Endothelial cell (in vitro differentiated cells): ENCODE results near the gene RNF126. TPM values are rescaled to one million over a fixed set of nuclear protein-coding genes. Genes with fewer than 3 reads are reported as not detected.

Experiments
- DNase-seq: peaks from one replicate; pipeline ENCODE4 v3.0.0; 2021; ENCODE audit warnings: low spot score
- H3K27ac Mint-ChIP-seq: one replicate; pipeline ENCODE4 v1.8.0; 2021; ENCODE audit warnings: mixed read lengths, inconsistent platforms; ENCODE audit not compliant: unreplicated experiment
- H3K27me3 Mint-ChIP-seq: one replicate; pipeline ENCODE4 v1.8.0; 2021; ENCODE audit warnings: mild to moderate bottlenecking, moderate library complexity, mixed read lengths, inconsistent platforms; ENCODE audit not compliant: unreplicated experiment
- H3K36me3 Mint-ChIP-seq: one replicate; pipeline ENCODE4 v1.8.0; 2021; ENCODE audit warnings: mild to moderate bottlenecking, low read depth, mixed read lengths, inconsistent platforms; ENCODE audit not compliant: unreplicated experiment
- H3K4me1 Mint-ChIP-seq: one replicate; pipeline ENCODE4 v1.8.0; 2021; ENCODE audit warnings: mild to moderate bottlenecking, mixed read lengths, inconsistent platforms; ENCODE audit not compliant: unreplicated experiment
- H3K4me3 Mint-ChIP-seq: one replicate; pipeline ENCODE4 v1.8.0; 2021; ENCODE audit warnings: mild to moderate bottlenecking, mixed read lengths, inconsistent platforms; ENCODE audit not compliant: unreplicated experiment
- H3K9me3 Mint-ChIP-seq: one replicate; pipeline ENCODE4 v1.8.0; 2021; ENCODE audit warnings: mixed read lengths, inconsistent platforms; ENCODE audit not compliant: unreplicated experiment
- total RNA-seq: library from RNA; stranded (reverse); fragmentation: NEBNext Ultra II Directional; extraction: Animal tissue kit (Norgen Biotek cat#: 25700); gene quantifications from one replicate; pipeline ENCODE4 v1.2.1, GENCODE V29; 2021; ENCODE audit not compliant: unreplicated experiment
- TF ChIP-seq, protein P1 (sequence below): fragments of 200-600 bp; sonication (generic); IDR thresholded peaks from one replicate; pipeline ENCODE4 v1.5.0; 2021; ENCODE audit warnings: antibody characterized with exemption; ENCODE audit not compliant: unreplicated experiment

The RNF126 gene
- total RNA-seq, 1 donor from 2014 or later: 41.7 TPM

DNA sequence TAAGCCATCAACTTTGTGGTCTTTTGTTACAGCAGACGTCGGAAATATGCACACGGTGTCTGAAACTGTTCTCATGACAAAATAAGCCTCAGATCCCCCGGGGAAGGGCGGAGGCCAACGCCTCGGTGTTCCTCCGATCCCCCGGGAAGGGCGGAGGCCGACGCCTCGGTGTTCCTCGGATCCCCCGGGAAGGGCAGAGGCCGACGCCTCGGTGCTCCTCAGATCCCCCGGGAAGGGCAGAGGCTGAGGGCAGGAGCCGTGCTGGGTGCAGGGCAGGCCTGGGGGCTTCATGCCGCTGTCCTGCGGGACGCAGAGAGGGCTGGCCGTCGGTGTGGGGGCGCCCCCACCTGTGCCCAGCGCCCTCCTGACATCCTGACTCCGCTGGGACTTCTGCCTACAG is 18.7 kb downstream of the RNF126 start:
- Mint-ChIP-seq H3K27me3 (peaks cover 4% of the 10 kb centered on the region), H3K27ac (no peak overlapping the region)

DNA sequence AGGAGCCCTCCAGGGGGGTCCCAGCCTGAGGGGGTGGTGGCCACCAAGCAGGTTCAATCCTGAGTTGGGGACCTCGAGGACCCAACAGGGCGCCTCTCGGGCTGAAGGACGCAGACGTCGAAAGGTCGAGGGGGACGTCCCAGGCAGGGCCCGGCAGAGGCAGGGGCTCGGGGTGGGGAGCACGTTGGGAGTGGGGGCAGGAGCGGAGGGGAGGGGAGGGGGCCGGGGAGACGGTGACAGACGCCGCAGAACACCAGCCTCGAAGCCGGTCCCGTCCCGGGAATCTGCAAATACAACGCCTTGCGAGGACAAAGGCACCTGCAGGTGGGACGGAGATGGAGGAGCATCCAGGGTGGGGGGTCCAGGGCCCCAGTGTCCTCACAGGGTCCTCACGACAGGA is 19.3 kb downstream of the RNF126 start:
- Mint-ChIP-seq H3K4me1 (no peaks in the 10 kb centered on the region), H3K9me3 (no peaks in the 10 kb centered on the region), H3K4me3 (no peak overlapping the region), H3K27me3 (peaks cover 7% of the 10 kb centered on the region), H3K27ac (no peak overlapping the region), H3K36me3 (no peaks in the 10 kb centered on the region)
- DNase-seq: no peak
- TF ChIP-seq, protein P1, sequence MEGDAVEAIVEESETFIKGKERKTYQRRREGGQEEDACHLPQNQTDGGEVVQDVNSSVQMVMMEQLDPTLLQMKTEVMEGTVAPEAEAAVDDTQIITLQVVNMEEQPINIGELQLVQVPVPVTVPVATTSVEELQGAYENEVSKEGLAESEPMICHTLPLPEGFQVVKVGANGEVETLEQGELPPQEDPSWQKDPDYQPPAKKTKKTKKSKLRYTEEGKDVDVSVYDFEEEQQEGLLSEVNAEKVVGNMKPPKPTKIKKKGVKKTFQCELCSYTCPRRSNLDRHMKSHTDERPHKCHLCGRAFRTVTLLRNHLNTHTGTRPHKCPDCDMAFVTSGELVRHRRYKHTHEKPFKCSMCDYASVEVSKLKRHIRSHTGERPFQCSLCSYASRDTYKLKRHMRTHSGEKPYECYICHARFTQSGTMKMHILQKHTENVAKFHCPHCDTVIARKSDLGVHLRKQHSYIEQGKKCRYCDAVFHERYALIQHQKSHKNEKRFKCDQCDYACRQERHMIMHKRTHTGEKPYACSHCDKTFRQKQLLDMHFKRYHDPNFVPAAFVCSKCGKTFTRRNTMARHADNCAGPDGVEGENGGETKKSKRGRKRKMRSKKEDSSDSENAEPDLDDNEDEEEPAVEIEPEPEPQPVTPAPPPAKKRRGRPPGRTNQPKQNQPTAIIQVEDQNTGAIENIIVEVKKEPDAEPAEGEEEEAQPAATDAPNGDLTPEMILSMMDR: no peak

More for the DNA sequence above, 18.7 kb downstream of the RNF126 start:
- Mint-ChIP-seq H3K4me1 (no peaks in the 10 kb centered on the region), H3K9me3 (no peaks in the 10 kb centered on the region), H3K4me3 (no peak overlapping the region), H3K36me3 (no peaks in the 10 kb centered on the region)
- DNase-seq: no peak
- TF ChIP-seq, protein P1: no peak

DNA sequence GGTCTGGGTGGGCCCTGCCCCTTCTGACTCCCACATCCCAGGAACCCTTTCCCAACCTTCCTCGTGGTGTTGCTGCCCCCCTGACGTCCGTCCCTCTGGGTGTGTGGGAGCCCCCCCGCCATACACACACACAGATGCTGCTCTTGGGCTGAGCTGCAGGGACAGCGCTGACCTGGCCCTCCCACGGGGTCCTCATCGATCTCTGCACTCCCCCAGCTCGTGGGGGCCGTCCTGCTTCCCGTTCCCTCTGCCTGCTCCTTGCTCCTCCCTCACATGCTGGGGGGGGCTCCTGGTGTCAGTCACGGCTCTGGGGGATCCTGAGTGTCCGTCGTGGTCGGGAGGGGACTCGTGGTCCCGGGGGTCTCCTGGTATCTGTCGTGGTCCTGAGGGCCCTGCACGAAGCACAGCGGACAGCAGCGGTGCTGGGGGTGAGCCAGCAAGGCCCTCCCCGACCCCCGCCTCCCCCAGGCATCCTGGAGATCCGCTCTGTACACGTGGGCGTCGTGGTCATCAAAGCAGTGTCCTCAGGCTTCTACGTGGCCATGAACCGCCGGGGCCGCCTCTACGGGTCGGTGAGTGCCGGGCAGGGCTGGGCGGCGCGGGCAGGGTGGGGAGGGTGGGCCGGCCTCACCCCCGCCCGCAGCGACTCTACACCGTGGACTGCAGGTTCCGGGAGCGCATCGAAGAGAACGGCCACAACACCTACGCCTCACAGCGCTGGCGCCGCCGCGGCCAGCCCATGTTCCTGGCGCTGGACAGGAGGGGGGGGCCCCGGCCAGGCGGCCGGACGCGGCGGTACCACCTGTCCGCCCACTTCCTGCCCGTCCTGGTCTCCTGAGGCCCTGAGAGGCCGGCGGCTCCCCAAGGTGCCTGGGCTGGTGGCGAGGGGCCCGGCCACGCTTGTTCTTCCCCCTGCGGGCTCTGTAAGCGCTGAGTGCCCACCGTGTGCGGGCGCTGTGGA is 20.0 kb downstream of the RNF126 start:
- peaks cover 9% of the 10 kb centered on the region for H3K27me3 Mint-ChIP-seq
- DNase-seq: no peak
- no peaks in the 10 kb centered on the region for H3K4me1 Mint-ChIP-seq
- H3K36me3 Mint-ChIP-seq: no peaks in the 10 kb centered on the region
- no peak overlapping the region for H3K4me3 Mint-ChIP-seq
- H3K9me3 Mint-ChIP-seq: no peaks in the 10 kb centered on the region
- TF ChIP-seq, protein P1: no peak
- no peak overlapping the region for H3K27ac Mint-ChIP-seq

DNA sequence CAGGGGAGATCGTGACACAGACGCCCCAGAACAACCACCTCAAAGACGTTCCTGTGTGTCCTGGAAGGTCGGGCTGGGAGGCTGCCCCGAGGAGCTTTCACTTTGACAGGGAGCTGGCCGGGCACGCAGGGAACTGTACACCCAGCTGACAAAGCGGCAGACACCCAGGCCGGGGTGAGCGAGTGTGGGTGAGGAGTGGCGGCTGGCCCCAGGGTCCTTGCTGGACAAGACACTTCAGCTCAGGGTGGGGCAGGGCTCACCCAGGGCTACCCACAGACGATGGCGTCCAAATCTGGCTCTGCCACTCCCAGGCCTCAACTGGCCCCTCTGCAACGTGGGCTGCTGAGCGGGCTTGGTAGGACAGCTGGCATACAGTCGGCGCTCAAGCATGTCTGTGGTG is 21.3 kb downstream of the RNF126 start:
- no peak for DNase-seq
- peaks cover 18% of the 10 kb centered on the region for H3K27me3 Mint-ChIP-seq
- H3K27ac Mint-ChIP-seq: no peak overlapping the region
- H3K4me1 Mint-ChIP-seq: no peaks in the 10 kb centered on the region
- TF ChIP-seq, protein P1: no peak
- H3K4me3 Mint-ChIP-seq: no peak overlapping the region
- no peaks in the 10 kb centered on the region for H3K36me3 Mint-ChIP-seq
- no peaks in the 10 kb centered on the region for H3K9me3 Mint-ChIP-seq

DNA sequence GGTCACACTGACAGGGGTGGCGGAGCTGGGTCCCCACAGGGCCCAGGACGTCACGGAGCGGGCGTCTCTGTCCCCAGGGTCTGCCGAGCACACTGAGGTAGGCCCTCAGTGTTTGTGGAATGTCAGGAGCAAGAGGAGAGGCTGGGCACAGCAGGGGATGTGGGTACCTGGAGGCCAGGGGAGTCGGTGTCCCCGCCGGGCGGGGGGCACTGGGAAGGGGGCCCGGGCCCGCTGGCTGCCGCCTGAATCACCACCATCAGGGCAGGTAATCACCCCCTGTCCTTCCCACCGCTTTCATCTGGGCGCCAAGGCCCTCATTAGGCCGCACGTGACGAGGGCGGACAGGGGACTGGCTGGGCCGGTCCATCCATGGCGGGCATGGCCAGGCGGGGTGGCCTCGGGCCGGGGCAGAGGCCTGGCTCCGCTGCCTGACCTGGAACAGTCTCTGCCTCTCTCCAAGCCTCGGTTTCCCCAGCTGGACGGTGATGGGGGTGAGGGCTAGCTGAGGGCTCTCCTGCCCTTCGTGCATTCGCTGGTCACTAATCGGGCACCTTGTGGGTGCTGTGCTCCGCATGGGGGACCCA is 22.3 kb downstream of the RNF126 start:
- H3K36me3 Mint-ChIP-seq: no peaks in the 10 kb centered on the region
- no peak overlapping the region for H3K4me3 Mint-ChIP-seq
- H3K9me3 Mint-ChIP-seq: no peaks in the 10 kb centered on the region
- no peak for DNase-seq
- H3K27me3 Mint-ChIP-seq: peaks cover 18% of the 10 kb centered on the region
- TF ChIP-seq, protein P1: no peak
- no peak overlapping the region for H3K27ac Mint-ChIP-seq
- H3K4me1 Mint-ChIP-seq: no peaks in the 10 kb centered on the region
